ENCODE results near the gene TBR1.
A peak's percentile ranks its signal among the peaks of the same experiment; 100 is the strongest.

The TBR1 gene

GRCh38 chr2:161426455-161426921 lies 10.4 kb downstream of the TBR1 start:
- Histone ChIP-seq H3K27ac (no peak overlapping the region), H3K4me3 (no peak overlapping the region)

GRCh38 chr2:161426922-161427663 lies 11.0 kb downstream of the TBR1 start:
- Histone ChIP-seq H3K27ac (no peak overlapping the region), H3K4me3 (peak overlapping the region in 5 of 7 experiments; percentile 6 to 22 (median 16))

GRCh38 chr2:161427664-161428587 lies 11.8 kb downstream of the TBR1 start:
- H3K27ac ChIP-seq: no peak overlapping the region
- peak overlapping the region in 1 of 7 experiments; percentile 16 for H3K4me3 ChIP-seq

GRCh38 chr2:161430386-161430785 lies 14.3 kb downstream of the TBR1 start:
- no peak overlapping the region for H3K27ac ChIP-seq
- no peak overlapping the region for H3K4me3 ChIP-seq

- H3K27ac ChIP-seq: no peak overlapping the region
- H3K4me3 ChIP-seq: no peak overlapping the region
Observed at GRCh38 chr2:161432107-161432506, 16.0 kb downstream of the TBR1 start.

- H3K27ac ChIP-seq: no peak overlapping the region
- no peak overlapping the region for H3K4me3 ChIP-seq
Observed at GRCh38 chr2:161434118-161434517, 18.0 kb downstream of the TBR1 start.

GRCh38 chr2:161436411-161436810 lies 20.3 kb downstream of the TBR1 start:
- H3K4me3 ChIP-seq: no peak overlapping the region

GRCh38 chr2:161438598-161438997 lies 22.5 kb downstream of the TBR1 start:
- no peak overlapping the region for H3K4me3 ChIP-seq
- no peak overlapping the region for H3K27ac ChIP-seq

More at GRCh38 chr2:161436411-161436810, 20.3 kb downstream of the TBR1 start:
- no peak overlapping the region for H3K27ac ChIP-seq

GRCh38 chr2:161445097-161445496 lies 29.0 kb downstream of the TBR1 start:
- Histone ChIP-seq H3K27ac (no peak overlapping the region), H3K4me3 (no peak overlapping the region)

GRCh38 chr2:161448431-161448830 lies 32.3 kb downstream of the TBR1 start:
- Histone ChIP-seq H3K4me3 (no peak overlapping the region), H3K27ac (no peak overlapping the region)

- no peak overlapping the region for H3K4me3 ChIP-seq
- H3K27ac ChIP-seq: no peak overlapping the region
Observed at GRCh38 chr2:161471631-161472030, 55.5 kb downstream of the TBR1 start.

- no peak overlapping the region for H3K4me3 ChIP-seq
Observed at GRCh38 chr2:161474920-161475319, 58.8 kb downstream of the TBR1 start.

More at GRCh38 chr2:161474920-161475319, 58.8 kb downstream of the TBR1 start:
- no peak overlapping the region for H3K27ac ChIP-seq
